IPS-11a (cell line): ENCODE data around the gene CACNA1D.

Experiments
- H3K4me3 ChIP-seq: one replicate; pipeline ENCODE4 v1.5.1; 2013; ENCODE audit warnings: low read depth, low read length, control low read depth

CACNA1D gene

GRCh38 chr3:53739966-53740365, 245.6 kb downstream of the CACNA1D start:
- H3K4me3 ChIP-seq, result no peak overlapping the region

DNA sequence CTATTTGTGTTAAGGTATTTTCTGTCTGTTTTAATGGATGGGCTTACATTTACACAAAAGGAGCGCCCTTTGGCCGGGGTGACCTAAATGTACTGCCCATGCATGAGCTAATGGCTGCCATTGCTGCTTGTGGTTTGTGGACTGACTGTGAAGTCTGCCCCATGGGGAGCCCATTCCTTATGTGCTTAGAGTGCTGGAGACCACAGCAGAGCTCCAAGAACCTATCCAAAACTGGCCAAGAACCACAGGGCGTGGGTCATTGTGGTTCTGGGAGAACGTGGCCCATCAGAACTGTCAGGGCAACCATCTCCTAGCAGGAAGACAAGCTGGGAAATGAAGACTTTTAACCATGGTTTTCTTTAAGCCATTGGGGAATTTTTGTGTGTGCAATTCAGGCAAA, 246.5 kb downstream of the CACNA1D start:
- H3K4me3 ChIP-seq, result no peak overlapping the region

- H3K4me3 ChIP-seq, result no peak overlapping the region
Observed at GRCh38 chr3:53744351-53744750, 249.9 kb downstream of the CACNA1D start.

DNA sequence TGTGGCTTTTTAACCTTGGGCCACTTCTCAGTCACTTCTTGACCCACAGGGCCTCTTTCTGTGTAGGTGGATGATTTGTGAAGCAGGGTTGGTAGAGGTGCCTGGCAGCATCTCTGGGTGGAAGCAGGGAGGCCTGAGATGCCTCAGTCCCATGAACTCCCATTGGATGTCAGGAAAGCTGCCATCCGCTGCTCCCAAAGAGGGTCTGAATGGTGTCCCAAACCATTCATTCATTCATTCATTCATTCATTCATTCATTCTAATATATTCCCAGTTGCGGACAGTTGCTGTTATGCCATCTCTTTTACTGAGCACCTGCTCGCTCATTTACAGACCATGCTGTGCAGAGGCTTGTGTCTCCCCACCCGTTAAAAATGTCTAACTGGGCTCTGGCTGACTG, 253.1 kb downstream of the CACNA1D start:
- H3K4me3 ChIP-seq, result no peak overlapping the region

- H3K4me3 ChIP-seq, result no peak overlapping the region
Observed at GRCh38 chr3:53748512-53749271, 254.3 kb downstream of the CACNA1D start.

GRCh38 chr3:53749448-53749847, 255.0 kb downstream of the CACNA1D start:
- H3K4me3 ChIP-seq, result no peak overlapping the region

GRCh38 chr3:53750253-53751210, 256.1 kb downstream of the CACNA1D start:
- H3K4me3 ChIP-seq, result no peak overlapping the region

- H3K4me3 ChIP-seq, result no peak overlapping the region
Observed at GRCh38 chr3:53753518-53754183, 259.2 kb downstream of the CACNA1D start.

DNA sequence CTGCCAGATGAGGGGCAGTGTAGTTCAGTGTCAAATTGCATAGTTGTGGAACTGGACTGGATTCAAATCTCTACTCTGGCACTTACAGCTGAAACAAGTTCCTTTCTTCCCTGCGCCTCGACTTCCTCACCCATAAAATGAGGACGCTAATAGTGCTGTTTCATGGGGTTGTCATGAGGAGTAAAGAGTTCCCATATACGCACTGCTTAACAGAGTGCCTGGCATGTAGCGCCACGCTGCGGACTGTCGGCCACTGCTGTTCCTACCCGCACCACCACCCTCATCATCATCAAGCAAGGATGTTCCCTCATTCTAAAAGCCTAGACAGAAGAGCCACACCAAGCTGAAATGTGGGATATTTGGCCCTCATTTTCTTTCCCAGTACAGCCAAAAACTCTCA, 259.9 kb downstream of the CACNA1D start:
- no peak overlapping the region for H3K4me3 ChIP-seq

DNA sequence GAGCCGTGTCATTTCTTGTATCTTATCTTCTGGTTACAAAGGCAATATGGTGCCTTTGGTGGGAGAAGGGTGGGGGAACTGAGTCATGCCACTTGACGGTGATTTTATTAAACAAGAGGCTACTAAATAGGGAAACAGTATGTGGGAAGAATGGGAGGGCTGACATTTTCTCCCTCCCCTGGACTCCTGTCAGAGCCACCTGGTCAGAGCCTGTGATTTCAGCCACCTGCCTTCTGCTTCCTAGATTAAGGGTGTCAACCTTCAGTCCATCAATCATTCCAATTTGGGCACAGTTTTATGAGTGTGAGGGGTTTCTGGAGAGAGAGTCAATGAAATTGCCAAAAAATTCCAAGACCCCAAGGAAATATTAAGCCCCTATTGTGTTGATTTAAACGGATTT, 264.4 kb downstream of the CACNA1D start:
- H3K4me3 ChIP-seq, result no peak overlapping the region

GRCh38 chr3:53763353-53763752, 268.9 kb downstream of the CACNA1D start:
- no peak overlapping the region for H3K4me3 ChIP-seq

GRCh38 chr3:53764026-53764775, 269.8 kb downstream of the CACNA1D start:
- no peak overlapping the region for H3K4me3 ChIP-seq

- no peak overlapping the region for H3K4me3 ChIP-seq
Observed at GRCh38 chr3:53765753-53766152, 271.3 kb downstream of the CACNA1D start.

GRCh38 chr3:53766706-53767105, 272.3 kb downstream of the CACNA1D start:
- no peak overlapping the region for H3K4me3 ChIP-seq

DNA sequence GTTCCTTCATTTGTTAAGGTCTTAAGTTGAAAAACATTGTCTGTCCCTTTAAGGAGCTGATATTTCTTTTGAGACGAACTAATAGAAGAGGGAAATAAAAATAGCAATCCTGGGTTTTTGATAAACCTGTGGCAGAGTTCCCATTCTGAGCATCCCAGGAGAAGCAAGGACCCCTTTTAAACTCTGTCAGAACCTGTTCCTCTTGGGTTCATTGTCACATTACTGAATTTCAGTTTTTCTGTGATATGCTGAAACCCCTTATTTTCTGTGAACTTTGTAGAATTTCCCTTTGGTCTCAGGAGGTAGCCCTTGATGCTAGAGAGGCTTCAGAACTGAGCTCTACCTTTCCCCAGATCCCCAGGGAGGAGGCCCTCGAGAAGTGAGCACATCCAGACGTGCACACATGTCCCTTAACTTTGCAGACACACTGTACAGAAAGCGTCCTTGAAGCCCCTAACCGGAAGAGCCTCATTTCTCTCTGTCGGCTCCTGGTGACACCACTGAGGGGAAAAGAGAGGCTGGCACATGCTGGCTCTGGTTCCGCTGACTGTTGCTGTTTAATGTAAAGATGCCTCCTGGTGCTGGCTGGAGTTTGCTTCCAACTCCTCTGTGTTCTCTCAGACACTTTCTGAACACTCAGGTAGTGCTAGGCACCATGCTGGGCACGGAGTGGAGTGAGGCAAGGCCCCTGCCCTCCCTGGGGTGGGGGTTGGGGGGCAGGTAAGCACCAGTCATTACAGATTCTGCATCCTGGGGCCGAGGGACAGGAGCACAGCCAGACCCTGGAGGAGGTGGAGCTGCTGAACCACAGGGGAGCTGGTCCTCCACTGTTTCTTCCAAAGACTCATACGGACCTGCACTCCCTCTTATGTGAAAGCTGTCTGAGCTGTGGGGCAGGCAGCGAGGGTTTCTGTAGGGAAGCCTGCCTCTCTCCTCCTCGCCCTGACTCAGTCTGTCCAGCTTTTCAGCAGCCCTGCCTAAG, 274.4 kb downstream of the CACNA1D start:
- no peak overlapping the region for H3K4me3 ChIP-seq

DNA sequence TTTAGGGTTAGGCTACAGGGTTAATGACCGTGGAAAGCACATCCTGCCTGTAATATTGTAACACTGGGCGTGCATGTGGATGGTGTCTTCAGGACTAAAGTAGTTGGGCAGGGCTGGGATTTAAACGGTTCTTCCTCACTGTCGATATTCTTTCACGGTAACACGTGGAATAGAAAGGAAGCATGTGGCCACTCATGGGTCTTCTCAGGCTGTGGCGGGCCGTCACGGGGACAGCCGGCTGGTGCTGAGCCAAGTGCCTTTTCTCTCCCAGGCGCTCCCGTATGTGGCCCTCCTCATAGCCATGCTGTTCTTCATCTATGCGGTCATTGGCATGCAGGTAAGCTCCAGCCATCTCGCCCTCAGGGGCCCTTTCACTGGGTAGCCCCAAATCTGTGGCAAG, 278.2 kb downstream of the CACNA1D start:
- no peak overlapping the region for H3K4me3 ChIP-seq

DNA sequence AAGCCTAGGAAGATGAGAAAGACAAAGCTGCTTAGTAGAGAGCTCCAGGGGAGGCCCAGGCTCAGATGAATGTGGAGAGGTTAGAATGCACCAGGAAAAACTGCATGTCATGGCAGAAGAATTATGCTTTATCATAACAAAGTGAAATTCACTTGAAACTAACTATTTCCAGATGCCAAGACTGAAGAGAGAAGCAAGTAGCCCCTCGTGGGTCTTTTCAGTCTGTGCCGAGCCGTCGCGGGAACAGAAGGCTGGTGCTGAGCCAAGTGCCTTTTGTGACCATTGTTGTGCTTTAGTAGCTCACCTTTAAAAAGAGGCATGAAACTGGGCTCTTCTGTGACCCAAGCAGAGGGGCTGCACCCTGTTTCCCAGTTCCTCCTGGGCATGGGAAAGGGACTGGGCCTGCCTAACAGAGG, 278.6 kb downstream of the CACNA1D start:
- H3K4me3 ChIP-seq, result no peak overlapping the region

DNA sequence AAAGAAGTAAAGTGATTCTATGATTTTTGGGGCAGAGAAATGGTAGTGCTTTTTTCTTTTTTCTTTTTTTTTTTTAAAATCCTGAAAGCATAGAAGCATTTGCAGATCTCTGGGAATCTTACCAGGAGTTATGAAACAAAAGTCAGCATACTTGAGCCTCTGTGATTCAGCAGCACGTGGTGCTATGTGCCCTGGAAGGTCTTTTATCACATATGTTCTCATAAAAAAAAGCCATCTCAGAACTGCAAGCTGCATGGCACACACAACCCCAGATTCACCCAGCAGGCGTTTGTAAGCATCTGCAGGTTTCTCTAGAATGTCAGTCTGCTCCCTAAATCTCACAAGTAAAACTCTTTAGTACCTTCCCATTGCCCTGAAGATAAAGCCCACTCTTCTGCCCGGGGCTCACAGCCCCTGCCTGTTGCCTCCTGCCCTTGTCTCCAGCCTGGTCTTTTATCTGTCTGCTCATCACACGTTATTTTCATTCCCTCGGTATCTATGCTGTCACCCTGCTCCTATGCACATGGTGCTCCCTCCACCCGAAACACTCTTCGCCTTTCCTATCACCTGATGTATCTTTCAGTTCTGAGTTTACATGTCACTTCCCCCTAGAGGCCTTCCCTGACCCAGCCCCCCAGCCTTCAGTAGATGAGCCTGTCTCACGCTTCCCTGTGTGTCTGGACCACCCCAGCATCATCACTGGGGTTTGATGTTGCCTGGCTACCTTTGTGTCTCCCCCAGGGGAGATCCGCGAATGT, 279.4 kb downstream of the CACNA1D start:
- no peak overlapping the region for H3K4me3 ChIP-seq

GRCh38 chr3:53774414-53774813, 280.0 kb downstream of the CACNA1D start:
- H3K4me3 ChIP-seq, result no peak overlapping the region
